CD4-positive, alpha-beta T cell treated with Interleukin-12 subunit alpha and Interleukin-12 subunit beta, for 1 hour (primary cell): ENCODE results near the gene C5orf22.
"Not testable (repeated sequence)": the region's sequence is repeated elsewhere in the genome, so short reads cannot be mapped to it uniquely, and the experiment has no call there.

ENCODE experiments used
- DNase-seq: peaks from one replicate; pipeline ENCODE4 v3.0.0-alpha.2; 2020

The C5orf22 gene

GRCh38 chr5:31531888-31532547 is at the start of gene C5orf22, which contains the start of gene DROSHA:
Gene C5orf22, plus strand, starts transcription at chr5:31532301. Its CDS starts 92 bp downstream, at chr5:31532393.
Gene DROSHA, minus strand, starts transcription at chr5:31532093. Its CDS starts 3,034 bp downstream, at chr5:31529059.
- peak; percentile 89 for DNase-seq

GRCh38 chr5:31485376-31486207 is 46.5 kb upstream of the C5orf22 start:
- DNase-seq, result no peak

- no peak for DNase-seq
These were observed 45.7 kb upstream of the C5orf22 start for GRCh38 chr5:31486441-31486840.

- no peak for DNase-seq
These were observed 44.6 kb upstream of the C5orf22 start for GRCh38 chr5:31487506-31487905.

GRCh38 chr5:31492869-31493268 is 39.2 kb upstream of the C5orf22 start:
- DNase-seq, result no peak

GRCh38 chr5:31495336-31495735 is 36.8 kb upstream of the C5orf22 start:
- DNase-seq, result no peak

GRCh38 chr5:31496301-31496700 is 35.8 kb upstream of the C5orf22 start:
- DNase-seq, result no peak

- no peak for DNase-seq
These were observed 35.2 kb upstream of the C5orf22 start for GRCh38 chr5:31496891-31497290.

- DNase-seq, result no peak
These were observed 31.8 kb upstream of the C5orf22 start for GRCh38 chr5:31500256-31500655.

GRCh38 chr5:31502506-31502905 is 29.6 kb upstream of the C5orf22 start:
- DNase-seq, result no peak

GRCh38 chr5:31504529-31504928 is 27.6 kb upstream of the C5orf22 start:
- DNase-seq, result no peak

- no peak for DNase-seq
These were observed 20.8 kb upstream of the C5orf22 start for GRCh38 chr5:31511305-31511704.

GRCh38 chr5:31516802-31517201 is 15.3 kb upstream of the C5orf22 start:
- DNase-seq, result no peak

GRCh38 chr5:31523041-31523440 is 9.1 kb upstream of the C5orf22 start:
- no peak for DNase-seq

- no peak for DNase-seq
These were observed 1.4 kb upstream of the C5orf22 start for GRCh38 chr5:31530541-31531265.

GRCh38 chr5:31531543-31531887 is 586 bp upstream of the C5orf22 start:
- DNase-seq, result no peak

- DNase-seq, result no peak
These were observed 2.5 kb downstream of the C5orf22 start for GRCh38 chr5:31534527-31535046.

- DNase-seq, result no peak
These were observed 4.8 kb downstream of the C5orf22 start for GRCh38 chr5:31536873-31537272.

GRCh38 chr5:31537349-31537748 is 5.2 kb downstream of the C5orf22 start:
- DNase-seq, result no peak

- DNase-seq, result no peak
These were observed 5.8 kb downstream of the C5orf22 start for GRCh38 chr5:31537851-31538250.

GRCh38 chr5:31549114-31549513 is 17.0 kb downstream of the C5orf22 start:
- DNase-seq, result not testable (repeated sequence)

GRCh38 chr5:31551878-31552277 is 19.8 kb downstream of the C5orf22 start:
- no peak for DNase-seq

- no peak for DNase-seq
These were observed 21.8 kb downstream of the C5orf22 start for GRCh38 chr5:31553863-31554262.
